Ascending aorta (tissue), 2 donors: ENCODE data around the gene HEXD. TPM values are rescaled to one million over a fixed set of nuclear protein-coding genes. Genes with fewer than 3 reads are reported as not detected.
"Not testable (repeated sequence)": the region's sequence is repeated elsewhere in the genome, so short reads cannot be mapped to it uniquely, and the experiment has no call there.

ENCODE experiments used
- DNase-seq, 2 donors: peaks; one replicate each; pipeline ENCODE4 v3.0.0-alpha.2; 2019; ENCODE audit warnings: low spot score in 2 of 2
- H3K27ac ChIP-seq, 2 donors: fragments of 200-600 bp; sonication (generic); one replicate each; pipeline ENCODE4 v1.5.1; 2016 to 2017; ENCODE audit warnings: mild to moderate bottlenecking in 1 of 2
- H3K27me3 ChIP-seq: fragments of 200-600 bp; sonication (generic); one replicate; pipeline ENCODE4 v1.5.1; 2017
- H3K36me3 ChIP-seq, 2 donors: fragments of 200-600 bp; sonication (generic); one replicate each; pipeline ENCODE4 v1.5.1; 2016
- H3K4me1 ChIP-seq, 2 donors: fragments of 200-600 bp; sonication (generic); one replicate each; pipeline ENCODE4 v1.5.1; 2016 to 2017; ENCODE audit warnings: mild to moderate bottlenecking in 1 of 2
- H3K4me3 ChIP-seq, 2 donors: fragments of 200-600 bp; sonication (generic); one replicate each; pipeline ENCODE4 v1.5.1; 2016 to 2017; ENCODE audit warnings: mild to moderate bottlenecking in 1 of 2
- H3K9me3 ChIP-seq, 2 donors: fragments of 200-600 bp; sonication (generic); one replicate each; pipeline ENCODE4 v1.5.1; 2016
- intact Hi-C: fragments of 100-400 bp; cut with DNase I; formaldehyde crosslinking; loops from one replicate; pipeline ENCODE4 v1.15.1; 2023
- total RNA-seq: library from RNA; depleted of rRNA; stranded (reverse); fragments of >200 nt; gene quantifications from one replicate; pipeline ENCODE4 v1.1.0, GENCODE V29; 2016
- TF ChIP-seq, protein P1 (sequence below), 3 experiments: fragments of 200-600 bp in 2 of 3; fragments of 450-650 bp in 1 of 3; sonication (generic) in 2 of 3; IDR thresholded peaks; one replicate each; pipeline ENCODE4 v1.5.1; 2016 to 2019; ENCODE audit warnings: antibody characterized with exemption in 3 of 3, mild to moderate bottlenecking in 1 of 3, moderate library complexity in 1 of 3

HEXD gene
- total RNA-seq, 1 donor from 2014 or later, result 40.4 TPM

DNA sequence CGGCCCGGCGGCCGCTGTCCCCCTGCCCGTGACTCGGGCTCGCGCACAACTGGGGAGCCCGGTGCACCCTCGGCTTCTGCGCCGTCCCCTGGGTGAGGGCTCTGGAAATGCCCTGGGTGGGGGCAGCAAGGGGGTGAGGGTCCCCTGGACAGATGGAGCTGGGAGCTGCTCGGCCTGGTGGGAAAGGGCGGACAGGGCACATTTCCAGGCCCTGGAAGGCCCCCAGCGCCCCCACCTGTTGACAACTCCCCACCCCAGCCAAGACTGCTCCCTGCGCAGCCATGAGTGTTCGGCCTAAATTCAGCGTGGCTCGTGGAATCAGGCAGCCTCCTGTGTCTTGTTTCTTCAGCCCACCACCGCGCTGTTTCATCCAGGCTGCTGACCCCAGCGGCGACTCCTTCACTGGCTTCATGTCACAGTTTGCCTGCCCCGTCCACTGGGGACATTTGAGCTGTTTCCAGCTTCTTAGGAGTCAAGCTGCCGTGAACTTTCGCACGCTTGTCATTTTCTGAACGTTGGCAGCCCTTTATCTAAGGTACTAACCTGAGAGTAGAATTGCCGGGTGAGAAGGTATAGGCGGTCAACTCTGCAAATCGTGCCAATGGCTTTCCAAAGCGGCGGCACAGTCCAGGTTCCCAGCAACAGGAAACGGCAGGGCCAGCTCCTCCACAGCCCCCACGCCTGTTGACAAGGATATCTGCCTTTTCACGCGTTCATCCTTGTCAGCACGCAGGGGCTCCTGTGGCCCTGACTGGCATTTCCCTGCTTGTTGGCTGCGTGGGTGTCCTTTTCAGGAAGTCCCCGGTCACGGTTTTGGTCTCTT lies 45.7 kb upstream of the HEXD start:
- no peak overlapping the region for H3K27ac ChIP-seq
- intact Hi-C loops, result no loop called here
- DNase-seq, result no peak
- no peaks in the 10 kb centered on the region for H3K9me3 ChIP-seq
- H3K27me3 ChIP-seq, result peaks cover 14% of the 10 kb centered on the region
- H3K4me3 ChIP-seq, result peak overlapping the region in 1 of 2 donors; percentile 32
- TF ChIP-seq, protein P1, sequence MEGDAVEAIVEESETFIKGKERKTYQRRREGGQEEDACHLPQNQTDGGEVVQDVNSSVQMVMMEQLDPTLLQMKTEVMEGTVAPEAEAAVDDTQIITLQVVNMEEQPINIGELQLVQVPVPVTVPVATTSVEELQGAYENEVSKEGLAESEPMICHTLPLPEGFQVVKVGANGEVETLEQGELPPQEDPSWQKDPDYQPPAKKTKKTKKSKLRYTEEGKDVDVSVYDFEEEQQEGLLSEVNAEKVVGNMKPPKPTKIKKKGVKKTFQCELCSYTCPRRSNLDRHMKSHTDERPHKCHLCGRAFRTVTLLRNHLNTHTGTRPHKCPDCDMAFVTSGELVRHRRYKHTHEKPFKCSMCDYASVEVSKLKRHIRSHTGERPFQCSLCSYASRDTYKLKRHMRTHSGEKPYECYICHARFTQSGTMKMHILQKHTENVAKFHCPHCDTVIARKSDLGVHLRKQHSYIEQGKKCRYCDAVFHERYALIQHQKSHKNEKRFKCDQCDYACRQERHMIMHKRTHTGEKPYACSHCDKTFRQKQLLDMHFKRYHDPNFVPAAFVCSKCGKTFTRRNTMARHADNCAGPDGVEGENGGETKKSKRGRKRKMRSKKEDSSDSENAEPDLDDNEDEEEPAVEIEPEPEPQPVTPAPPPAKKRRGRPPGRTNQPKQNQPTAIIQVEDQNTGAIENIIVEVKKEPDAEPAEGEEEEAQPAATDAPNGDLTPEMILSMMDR (IDR thresholded peaks at IDR 0.05), result no peak
- H3K4me1 ChIP-seq, result peaks cover 9 to 10% of the 10 kb centered on the region in 2 donors
- H3K36me3 ChIP-seq, result no peaks in the 10 kb centered on the region

DNA sequence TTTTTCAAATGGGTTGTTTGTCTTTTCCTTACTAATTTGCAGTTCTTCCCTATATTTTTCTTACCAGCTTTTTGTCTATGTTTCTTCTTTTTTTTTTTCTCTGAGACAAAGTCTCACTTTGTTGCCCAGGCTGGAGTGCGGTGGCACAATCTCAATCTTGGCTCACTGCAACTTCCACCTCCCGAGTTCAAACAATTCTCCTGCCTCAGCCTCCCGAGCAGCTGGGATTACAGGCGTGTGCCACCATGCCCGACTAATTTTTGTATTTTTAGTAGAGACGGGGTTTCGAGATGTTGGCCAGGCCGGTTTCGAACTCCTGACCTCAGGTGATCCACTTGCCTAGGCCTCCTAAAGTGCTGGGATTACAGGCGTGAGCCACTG lies 45.1 kb upstream of the HEXD start:
- H3K4me1 ChIP-seq, H3K4me3 ChIP-seq, DNase-seq, H3K27ac ChIP-seq, intact Hi-C loops, H3K9me3 ChIP-seq, H3K36me3 ChIP-seq: not testable (repeated sequence)
- H3K27me3 ChIP-seq, result peaks cover 14% of the 10 kb centered on the region

- Histone ChIP-seq H3K9me3 (no peaks in the 10 kb centered on the region), H3K4me1 (peaks cover 9 to 10% of the 10 kb centered on the region in 2 donors), H3K4me3 (no peak overlapping the region), H3K27me3 (peaks cover 14% of the 10 kb centered on the region), H3K36me3 (no peaks in the 10 kb centered on the region), H3K27ac (no peak overlapping the region)
- intact Hi-C loops, result no loop called here
- DNase-seq, result no peak
- TF ChIP-seq, protein P1 (IDR thresholded peaks at IDR 0.05), result no peak
These were observed 44.2 kb upstream of the HEXD start for GRCh38 chr17:82373731-82374625.

DNA sequence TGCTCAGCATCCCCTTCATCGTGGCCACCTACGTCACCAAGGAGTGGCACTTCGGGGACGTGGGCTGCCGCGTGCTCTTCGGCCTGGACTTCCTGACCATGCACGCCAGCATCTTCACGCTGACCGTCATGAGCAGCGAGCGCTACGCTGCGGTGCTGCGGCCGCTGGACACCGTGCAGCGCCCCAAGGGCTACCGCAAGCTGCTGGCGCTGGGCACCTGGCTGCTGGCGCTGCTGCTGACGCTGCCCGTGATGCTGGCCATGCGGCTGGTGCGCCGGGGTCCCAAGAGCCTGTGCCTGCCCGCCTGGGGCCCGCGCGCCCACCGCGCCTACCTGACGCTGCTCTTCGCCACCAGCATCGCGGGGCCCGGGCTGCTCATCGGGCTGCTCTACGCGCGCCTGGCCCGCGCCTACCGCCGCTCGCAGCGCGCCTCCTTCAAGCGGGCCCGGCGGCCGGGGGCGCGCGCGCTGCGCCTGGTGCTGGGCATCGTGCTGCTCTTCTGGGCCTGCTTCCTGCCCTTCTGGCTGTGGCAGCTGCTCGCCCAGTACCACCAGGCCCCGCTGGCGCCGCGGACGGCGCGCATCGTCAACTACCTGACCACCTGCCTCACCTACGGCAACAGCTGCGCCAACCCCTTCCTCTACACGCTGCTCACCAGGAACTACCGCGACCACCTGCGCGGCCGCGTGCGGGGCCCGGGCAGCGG lies 43.4 kb upstream of the HEXD start:
- Histone ChIP-seq H3K36me3 (no peaks in the 10 kb centered on the region), H3K27me3 (peaks cover 14% of the 10 kb centered on the region), H3K4me1 (peaks cover 9 to 10% of the 10 kb centered on the region in 2 donors)

DNA sequence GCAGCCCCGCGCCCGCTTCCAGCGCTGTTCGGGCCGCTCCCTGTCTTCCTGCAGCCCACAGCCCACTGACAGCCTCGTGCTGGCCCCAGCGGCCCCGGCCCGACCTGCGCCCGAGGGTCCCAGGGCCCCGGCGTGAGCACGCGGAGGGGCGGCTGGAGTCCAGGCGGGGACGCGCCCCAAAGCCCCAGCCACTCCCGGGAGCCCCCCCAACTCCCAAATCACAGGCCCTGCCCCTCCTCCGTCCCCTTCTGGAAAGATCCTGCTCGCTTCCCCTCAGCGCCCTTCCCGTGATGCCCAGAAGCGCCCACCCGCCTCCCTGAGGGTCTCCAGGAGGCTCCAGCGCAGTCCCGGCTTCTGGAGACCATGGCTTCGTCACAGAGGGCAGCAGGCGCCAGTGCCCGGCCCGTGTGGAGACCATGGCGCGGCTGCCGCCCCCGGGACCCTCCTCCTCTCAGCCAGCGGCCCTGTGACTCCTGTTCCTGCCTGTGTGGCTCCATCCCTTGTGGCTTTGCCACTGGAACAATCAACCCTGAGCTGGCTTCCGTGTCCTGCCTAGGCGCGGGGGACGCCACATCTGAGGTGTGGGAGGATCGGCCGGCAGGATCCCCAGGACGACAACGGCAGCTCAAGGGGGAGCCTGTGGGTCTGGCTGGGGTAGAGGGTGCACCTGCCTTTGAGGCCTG lies 42.6 kb upstream of the HEXD start:
- TF ChIP-seq, protein P1 (IDR thresholded peaks at IDR 0.05), result no peak
- Histone ChIP-seq H3K4me1 (peaks cover 6 to 10% of the 10 kb centered on the region in 2 donors), H3K27ac (no peak overlapping the region), H3K4me3 (no peak overlapping the region), H3K9me3 (no peaks in the 10 kb centered on the region), H3K27me3 (peaks cover 19% of the 10 kb centered on the region), H3K36me3 (no peaks in the 10 kb centered on the region)
- intact Hi-C loops, result no loop called here
- no peak for DNase-seq

More for the DNA sequence above, 43.4 kb upstream of the HEXD start:
- H3K4me3 ChIP-seq, result no peak overlapping the region
- intact Hi-C loops, result no loop called here
- no peak for DNase-seq
- H3K9me3 ChIP-seq, result no peaks in the 10 kb centered on the region
- TF ChIP-seq, protein P1 (IDR thresholded peaks at IDR 0.05), result no peak
- no peak overlapping the region for H3K27ac ChIP-seq
